PC-3 (cell line): ENCODE data around the gene PSMD7.

Source experiments
- EZH2 ChIP-seq: fragments of 300-600 bp; sonication (generic); IDR thresholded peaks from one replicate; pipeline ENCODE4 v1.6.1; 2017; ENCODE audit warnings: antibody characterized with exemption, mild to moderate bottlenecking, low read length; ENCODE audit not compliant: unreplicated experiment
- EZH2phosphoT487 ChIP-seq: fragments of 300-600 bp; sonication (generic); IDR thresholded peaks from 2 replicates; pipeline ENCODE4 v1.6.1; 2018; ENCODE audit warnings: mild to moderate bottlenecking, antibody characterized with exemption, low read length, borderline replicate concordance
- TF ChIP-seq, protein P1 (sequence below): fragments of 300-600 bp; sonication (generic); conservative IDR thresholded peaks from 2 replicates; pipeline ENCODE4 v1.5.1; 2017; ENCODE audit warnings: antibody characterized with exemption, low read depth, mild to moderate bottlenecking, low read length

DNA sequence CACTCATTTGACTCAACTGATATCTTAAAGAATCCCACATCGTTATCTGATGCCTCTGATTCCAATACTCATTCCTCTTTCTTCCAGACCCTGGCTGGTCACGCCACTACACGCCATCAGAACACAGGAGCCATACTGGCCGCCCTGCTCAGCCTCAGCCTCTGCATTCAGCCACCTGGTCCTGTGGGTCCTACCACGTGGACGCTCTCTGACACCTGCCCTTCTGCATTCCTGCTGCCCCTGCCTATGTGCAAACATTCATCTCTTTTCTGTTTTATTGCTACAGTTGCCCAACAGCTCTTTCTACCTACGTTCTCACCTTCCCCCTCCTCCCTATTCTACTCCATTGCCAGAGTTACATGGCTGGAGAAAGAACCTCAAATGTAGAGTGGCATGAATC lies 18.4 kb downstream of the PSMD7 start:
- TF ChIP-seq, protein P1, sequence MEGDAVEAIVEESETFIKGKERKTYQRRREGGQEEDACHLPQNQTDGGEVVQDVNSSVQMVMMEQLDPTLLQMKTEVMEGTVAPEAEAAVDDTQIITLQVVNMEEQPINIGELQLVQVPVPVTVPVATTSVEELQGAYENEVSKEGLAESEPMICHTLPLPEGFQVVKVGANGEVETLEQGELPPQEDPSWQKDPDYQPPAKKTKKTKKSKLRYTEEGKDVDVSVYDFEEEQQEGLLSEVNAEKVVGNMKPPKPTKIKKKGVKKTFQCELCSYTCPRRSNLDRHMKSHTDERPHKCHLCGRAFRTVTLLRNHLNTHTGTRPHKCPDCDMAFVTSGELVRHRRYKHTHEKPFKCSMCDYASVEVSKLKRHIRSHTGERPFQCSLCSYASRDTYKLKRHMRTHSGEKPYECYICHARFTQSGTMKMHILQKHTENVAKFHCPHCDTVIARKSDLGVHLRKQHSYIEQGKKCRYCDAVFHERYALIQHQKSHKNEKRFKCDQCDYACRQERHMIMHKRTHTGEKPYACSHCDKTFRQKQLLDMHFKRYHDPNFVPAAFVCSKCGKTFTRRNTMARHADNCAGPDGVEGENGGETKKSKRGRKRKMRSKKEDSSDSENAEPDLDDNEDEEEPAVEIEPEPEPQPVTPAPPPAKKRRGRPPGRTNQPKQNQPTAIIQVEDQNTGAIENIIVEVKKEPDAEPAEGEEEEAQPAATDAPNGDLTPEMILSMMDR: no peak
- TF ChIP-seq EZH2: no peak
- no peak for TF ChIP-seq EZH2phosphoT487
